Measurements from ENCODE around the gene WDR35. TPM values are rescaled to one million over a fixed set of nuclear protein-coding genes. Genes with fewer than 3 reads are reported as not detected.

Gene WDR35
- total RNA-seq, 1 experiment from 2014 or later: 16.7 TPM

DNA sequence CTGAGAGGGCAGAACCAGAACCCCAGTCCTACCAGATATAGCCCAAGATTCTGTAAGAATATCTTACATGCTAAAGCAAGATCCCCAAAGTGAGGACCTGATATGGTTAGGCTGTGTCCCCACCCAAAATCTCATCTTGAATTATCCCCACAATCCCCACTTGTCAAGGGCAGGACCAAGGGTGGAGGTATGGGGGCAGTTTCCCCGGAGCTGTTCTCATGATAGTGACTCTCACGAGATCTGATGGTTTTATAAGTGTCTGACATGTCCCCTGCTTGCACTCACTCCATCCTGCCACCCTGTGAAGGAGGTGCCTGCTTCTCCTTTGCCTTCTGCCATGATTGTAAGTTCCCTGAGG lies 108.0 kb downstream of the WDR35 start:
- no peak for DNase-seq
- no peak overlapping the region for H2BK20ac ChIP-seq (ENCODE audit: low read depth, low read length, poor library complexity, severe bottlenecking)
- no peak overlapping the region for H3T11ph ChIP-seq (ENCODE audit: low read length)
- no peaks in the 10 kb centered on the region for H3K79me2 ChIP-seq (ENCODE audit: insufficient read depth, low read length)
- H3K23ac ChIP-seq (ENCODE audit: insufficient read length, low read depth, low read length): no peak overlapping the region
- peaks cover 0 to 5% of the 10 kb centered on the region in 2 experiments; a peak in 2 of 4 replicates for H3K4me1 Mint-ChIP-seq
- H3K9me3 ChIP-seq (ENCODE audit: control insufficient read depth, low read depth, low read length): no peaks in the 10 kb centered on the region
- peaks cover 2% of the 10 kb centered on the region for H4K20me1 ChIP-seq (ENCODE audit: control insufficient read depth, insufficient read depth, insufficient read length)
- WGBS (ENCODE audit: extremely low coverage, insufficient read length, low lambda C conversion rate): no CpG with 5 or more reads among the region's 2 CpGs
- H3K27ac Mint-ChIP-seq: no peak overlapping the region
- H3K4me1 ChIP-seq (ENCODE audit: insufficient read depth, low read length): no peaks in the 10 kb centered on the region
- no peak overlapping the region for H3K27ac ChIP-seq (ENCODE audit: insufficient read length, low read depth, low read length)
- no peaks in the 10 kb centered on the region for H3K36me3 Mint-ChIP-seq (ENCODE audit: insufficient read depth in 1 of 3, low read depth in 3 of 3)
- H2AK5ac ChIP-seq (ENCODE audit: insufficient read length, low read length): no peak overlapping the region
- H3K79me1 ChIP-seq (ENCODE audit: insufficient read depth, low read depth, low read length, poor library complexity, severe bottlenecking): no peaks in the 10 kb centered on the region
- TF ChIP-seq, protein P1, sequence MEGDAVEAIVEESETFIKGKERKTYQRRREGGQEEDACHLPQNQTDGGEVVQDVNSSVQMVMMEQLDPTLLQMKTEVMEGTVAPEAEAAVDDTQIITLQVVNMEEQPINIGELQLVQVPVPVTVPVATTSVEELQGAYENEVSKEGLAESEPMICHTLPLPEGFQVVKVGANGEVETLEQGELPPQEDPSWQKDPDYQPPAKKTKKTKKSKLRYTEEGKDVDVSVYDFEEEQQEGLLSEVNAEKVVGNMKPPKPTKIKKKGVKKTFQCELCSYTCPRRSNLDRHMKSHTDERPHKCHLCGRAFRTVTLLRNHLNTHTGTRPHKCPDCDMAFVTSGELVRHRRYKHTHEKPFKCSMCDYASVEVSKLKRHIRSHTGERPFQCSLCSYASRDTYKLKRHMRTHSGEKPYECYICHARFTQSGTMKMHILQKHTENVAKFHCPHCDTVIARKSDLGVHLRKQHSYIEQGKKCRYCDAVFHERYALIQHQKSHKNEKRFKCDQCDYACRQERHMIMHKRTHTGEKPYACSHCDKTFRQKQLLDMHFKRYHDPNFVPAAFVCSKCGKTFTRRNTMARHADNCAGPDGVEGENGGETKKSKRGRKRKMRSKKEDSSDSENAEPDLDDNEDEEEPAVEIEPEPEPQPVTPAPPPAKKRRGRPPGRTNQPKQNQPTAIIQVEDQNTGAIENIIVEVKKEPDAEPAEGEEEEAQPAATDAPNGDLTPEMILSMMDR (conservative IDR thresholded peaks at IDR 0.05): no peak
- no peak overlapping the region for H3K4me2 ChIP-seq (ENCODE audit: insufficient read depth, insufficient read length, low read length)
- no peak overlapping the region for H2BK12ac ChIP-seq (ENCODE audit: insufficient read length, low read depth, low read length)
- no peaks in the 10 kb centered on the region for H3K23me2 ChIP-seq (ENCODE audit: insufficient read length, low read depth, low read length, poor library complexity, severe bottlenecking)
- H3K56ac ChIP-seq (ENCODE audit: insufficient read length, low read depth, low read length): no peak overlapping the region
- no peak overlapping the region for H4K5ac ChIP-seq (ENCODE audit: insufficient read length, low read depth, low read length)
- H2BK5ac ChIP-seq (ENCODE audit: insufficient read length, low read length): no peak overlapping the region
- H3K4me3 Mint-ChIP-seq: no peak overlapping the region
- H2BK120ac ChIP-seq (ENCODE audit: low read depth, low read length, poor library complexity, severe bottlenecking): no peak overlapping the region
- H4K8ac ChIP-seq (replicated peaks; ENCODE audit: insufficient read length, low read depth, low read length): no peak overlapping the region
- H3K27me3 Mint-ChIP-seq (ENCODE audit: low read depth): peaks cover 14% of the 10 kb centered on the region
- no peak overlapping the region for H3K9ac ChIP-seq (ENCODE audit: extremely low read depth, insufficient read length, low read length)
- H3K27me3 ChIP-seq (ENCODE audit: insufficient read depth, low read length): no peaks in the 10 kb centered on the region
- no peak overlapping the region for H3K18ac ChIP-seq (ENCODE audit: insufficient read length, low read depth, low read length)
- H3K4ac ChIP-seq (ENCODE audit: low read depth, low read length): no peak overlapping the region
- no peak overlapping the region for H4K91ac ChIP-seq (ENCODE audit: insufficient read length, low read depth, low read length)
- no peak overlapping the region for H2AFZ ChIP-seq (ENCODE audit: low read length)
- H3K14ac ChIP-seq (ENCODE audit: insufficient read depth, low read length): no peak overlapping the region
- no peaks in the 10 kb centered on the region for H3K9me3 Mint-ChIP-seq
- no peak overlapping the region for H2BK15ac ChIP-seq (ENCODE audit: low read depth, low read length)

Data from H9 (cell line).